HG02588 (cell line): ENCODE results near the gene PDGFC.

Experiments used
- ATAC-seq: cut with Tn5 transposase; IDR thresholded peaks from one replicate; pipeline ENCODE4 v1.9.1; 2021; ENCODE audit warnings: mild to moderate bottlenecking, moderate library complexity; ENCODE audit not compliant: unreplicated experiment

Gene PDGFC

DNA sequence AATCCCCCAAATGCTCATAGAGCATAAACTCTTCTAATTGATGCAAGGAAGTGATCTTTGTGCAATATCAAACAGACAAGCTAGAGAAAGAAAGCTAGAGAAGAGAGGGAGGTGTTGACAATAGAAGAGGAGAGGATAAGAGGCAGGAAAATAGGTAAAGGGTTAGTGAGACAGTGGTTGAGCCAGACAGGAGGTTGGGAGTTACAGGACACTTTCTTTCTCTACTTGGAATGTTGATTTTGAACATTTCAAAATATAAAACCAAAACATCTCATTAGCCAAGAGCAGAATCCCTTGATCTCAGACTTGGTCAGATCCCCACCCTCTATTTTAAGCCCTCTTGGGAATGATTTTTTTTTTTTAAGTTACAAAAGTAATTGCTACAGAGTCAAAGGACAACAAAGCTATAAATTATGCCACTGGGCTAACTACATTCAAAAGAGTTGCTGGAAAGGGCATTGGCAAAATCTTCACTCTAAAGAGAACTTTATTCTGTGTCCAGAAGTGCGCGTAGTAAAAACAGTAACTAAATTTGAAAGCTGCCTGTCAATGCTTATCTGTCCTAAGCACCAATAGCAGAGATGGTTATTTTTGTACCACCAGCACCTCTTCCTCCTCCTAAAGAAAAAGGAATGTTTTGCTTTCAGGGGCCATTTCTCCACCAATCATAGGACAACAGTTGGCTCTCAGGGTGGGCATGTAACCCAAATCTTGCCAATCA, 133.8 kb downstream of the PDGFC start:
- ATAC-seq, result no peak

DNA sequence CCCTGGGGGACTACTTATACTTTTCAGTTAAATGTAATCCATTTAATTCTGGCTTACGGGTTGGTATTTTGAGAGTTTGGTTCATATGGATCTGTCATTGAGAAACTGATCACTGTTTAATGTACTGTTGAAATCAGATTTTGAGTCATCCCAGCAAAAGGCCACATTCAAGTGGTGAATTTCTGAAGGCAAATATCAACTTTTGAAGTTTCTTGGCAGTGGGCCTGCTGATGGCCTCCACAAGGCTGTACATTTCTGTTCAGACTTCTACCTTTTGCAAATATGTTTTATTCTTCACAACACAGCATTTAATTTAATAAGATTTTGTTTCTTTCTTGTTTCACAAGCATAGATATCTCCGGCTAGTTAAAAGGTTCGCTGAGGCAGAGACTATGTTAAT, 138.7 kb downstream of the PDGFC start:
- ATAC-seq, result no peak

DNA sequence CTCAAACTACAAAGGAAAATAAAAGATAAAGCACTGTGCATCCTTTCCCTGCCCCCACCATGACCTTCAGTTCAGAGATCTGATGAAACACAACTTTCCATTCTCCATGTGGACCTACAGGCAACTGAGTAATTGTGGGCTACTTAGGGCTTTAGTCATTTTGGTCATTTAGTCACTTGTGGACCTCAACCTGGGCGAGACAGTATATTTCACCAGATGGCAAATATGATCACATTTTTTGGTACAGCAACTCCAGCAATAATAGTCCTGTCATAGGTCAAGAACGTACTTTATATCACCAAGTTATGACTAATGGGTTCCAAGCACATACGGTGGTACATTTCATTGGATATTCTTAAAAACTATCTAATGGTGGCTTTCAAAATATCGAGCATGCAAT, 141.2 kb downstream of the PDGFC start:
- ATAC-seq, result no peak

DNA sequence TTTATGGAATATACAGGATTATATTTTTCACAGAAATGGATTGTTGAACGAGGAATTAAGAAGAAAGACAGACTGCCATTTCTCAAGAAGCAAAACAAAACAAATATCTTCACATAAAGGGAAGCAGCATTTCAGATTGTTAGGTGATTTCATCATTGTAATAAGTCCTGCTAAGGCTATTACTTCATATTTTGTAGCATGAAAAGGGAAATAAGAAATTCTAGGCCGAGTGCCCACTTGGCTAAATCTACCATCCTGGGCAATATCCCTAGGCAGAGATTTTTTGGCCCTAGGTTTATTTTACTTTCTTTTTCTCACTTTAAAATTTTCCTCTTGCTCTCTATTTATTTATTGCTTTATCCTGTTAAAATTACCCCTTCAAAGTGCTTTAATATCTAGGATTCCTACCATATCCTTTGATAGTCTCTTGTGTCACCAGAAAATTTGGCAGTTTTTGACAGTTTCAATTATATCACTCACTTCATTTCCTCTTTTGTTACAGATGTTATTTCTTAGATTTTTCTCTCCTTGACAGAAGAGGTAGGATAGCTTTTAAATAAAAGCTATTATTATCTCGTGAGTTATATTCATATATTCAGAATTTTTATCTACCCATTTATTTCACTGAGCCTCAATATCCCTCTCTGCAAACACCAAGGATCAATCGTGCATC, 142.3 kb downstream of the PDGFC start:
- no peak for ATAC-seq

DNA sequence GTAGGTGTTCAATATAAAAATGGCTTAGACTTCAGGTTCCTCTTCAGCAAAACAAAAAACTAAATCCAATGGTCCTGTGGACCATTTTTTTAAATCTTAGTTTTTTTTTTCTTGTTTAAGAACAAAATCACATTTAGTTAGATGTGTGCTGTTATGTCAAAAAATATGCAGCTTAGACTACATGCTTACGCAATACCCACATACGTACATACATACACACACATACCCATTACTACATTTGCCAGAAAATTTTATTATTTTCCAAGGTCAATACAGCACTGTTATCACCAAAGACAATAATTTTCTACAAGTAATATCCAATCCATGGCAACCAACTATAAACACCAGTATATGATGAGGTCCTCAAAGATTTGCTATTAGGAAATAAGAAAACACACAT, 144.1 kb downstream of the PDGFC start:
- no peak for ATAC-seq

DNA sequence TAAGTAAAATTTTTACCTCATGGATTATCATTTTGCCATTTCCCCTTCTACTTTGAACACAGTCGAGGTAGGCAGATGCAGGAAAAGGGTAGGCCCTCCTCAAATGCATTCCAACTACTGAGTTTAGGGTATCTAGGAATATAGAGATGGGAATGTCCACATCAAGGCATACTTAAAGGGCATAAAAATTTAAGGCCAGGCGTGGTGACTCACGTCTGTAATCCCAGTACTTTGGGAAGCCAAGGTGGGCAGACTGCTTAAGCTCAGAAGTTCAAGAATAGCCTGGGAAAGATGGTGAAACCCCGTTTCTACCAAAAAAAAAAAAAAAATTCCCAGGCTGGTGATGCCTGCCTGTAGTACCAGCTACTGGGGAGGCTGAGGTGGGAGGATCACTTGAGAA, 146.5 kb downstream of the PDGFC start:
- ATAC-seq, result no peak

DNA sequence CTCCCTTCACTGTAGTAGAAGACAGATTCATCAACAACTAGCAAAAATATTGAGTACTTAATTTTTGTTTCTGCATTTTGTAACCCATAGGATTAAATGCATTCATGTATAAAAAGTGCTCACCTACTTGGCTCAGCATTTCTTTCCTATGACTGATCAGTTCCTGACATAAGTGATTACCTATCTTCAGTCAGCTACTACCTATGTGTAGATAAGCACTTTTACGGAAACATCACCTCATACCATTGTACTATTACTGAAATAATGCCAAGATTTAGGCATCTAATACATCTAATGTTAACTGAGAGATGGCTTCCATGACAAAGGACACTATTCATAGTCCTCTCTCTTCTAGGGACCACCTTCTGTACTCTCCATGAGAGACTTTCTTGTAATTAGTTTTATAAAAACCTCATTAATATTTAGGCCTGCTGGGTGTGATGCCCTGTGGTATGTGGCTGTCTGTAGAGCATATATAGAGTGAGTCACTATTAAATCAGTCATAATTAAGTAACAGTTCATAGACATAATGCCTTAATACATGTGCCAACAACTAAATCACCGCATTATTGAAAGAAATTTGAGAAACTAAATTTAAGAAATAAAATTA, 147.0 kb downstream of the PDGFC start:
- ATAC-seq, result no peak

DNA sequence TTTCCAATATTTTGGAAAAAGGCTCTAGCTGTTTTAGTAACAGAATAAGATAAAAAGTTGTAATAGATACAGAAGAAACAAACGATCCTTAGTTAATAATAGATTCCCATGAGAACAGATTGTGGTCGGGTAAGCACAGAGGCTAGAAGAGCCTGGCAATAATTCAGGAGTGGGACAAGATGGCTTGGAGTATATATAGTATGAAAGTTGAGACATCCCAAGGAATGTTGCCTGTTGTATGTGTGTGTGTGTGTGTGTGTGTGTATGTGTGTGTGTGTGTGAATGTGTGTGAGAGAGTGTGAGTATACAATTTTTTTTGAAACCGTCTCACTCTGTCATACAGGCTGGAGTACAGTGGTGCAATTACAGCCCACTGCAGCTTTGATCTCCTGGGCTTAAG, 150.7 kb downstream of the PDGFC start:
- no peak for ATAC-seq

DNA sequence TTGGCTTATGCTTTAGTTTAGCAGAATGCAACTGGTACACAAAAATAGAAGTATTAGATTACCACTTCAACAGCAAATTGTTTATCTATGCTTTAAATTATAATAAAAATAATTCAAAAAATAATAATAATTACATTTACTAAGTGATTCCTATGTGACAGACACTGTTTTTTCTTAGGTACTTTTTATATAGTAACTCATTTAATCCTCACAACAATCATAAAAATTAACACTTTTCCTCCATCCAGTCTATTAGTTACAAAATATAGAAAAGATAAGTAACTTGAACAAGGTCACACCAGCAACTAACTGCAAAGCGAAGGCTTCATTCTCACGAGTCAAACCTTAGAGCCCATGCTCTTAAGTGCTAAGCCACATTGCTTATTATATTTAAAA, 155.2 kb downstream of the PDGFC start:
- ATAC-seq, result no peak

DNA sequence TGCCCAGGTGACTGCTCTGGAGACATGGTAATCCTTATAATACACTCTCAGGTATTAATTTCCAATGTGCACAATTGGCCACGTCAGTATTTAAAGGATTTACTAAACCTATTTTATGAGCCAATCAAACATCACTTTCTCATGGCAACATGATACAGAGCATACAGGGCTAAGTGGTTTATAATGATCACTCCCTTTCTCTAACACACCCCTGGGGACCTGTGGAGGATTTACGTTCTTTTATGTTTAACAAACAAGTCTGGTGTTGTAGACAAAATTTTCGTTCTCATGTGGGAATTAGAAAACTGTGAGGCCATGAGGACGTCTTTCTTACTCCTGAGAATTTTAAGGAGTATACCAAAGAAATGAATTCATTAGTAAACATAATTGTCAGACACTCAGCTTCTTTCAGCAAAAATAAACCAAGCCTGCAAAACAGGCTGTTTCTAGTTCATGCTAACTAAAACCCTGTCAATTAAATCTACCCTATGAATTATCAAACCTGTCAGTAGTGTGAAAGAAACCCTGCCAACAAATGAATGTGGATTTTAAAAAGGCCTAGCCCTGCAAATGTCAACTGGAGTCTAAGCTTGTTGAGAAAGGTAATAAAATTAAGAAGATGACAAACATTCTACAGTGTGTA, 155.8 kb downstream of the PDGFC start:
- no peak for ATAC-seq

DNA sequence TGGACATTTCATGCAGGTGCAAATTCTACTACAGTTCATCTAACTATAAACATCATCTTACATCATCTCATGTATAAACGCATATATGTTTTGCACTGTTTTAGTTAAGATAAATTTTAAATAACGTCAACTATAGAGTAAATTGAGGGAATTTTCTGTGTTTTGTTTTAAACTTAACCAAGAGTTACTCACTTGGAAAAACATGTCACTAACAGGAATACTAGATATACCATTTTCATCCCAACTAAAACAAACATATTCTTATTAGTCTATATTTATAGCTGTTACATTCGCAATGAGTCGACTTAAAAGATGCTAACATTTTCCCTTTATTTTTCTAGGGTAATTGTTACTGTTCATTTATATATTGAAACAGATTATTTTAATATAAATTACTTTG, 159.6 kb downstream of the PDGFC start:
- ATAC-seq, result no peak

DNA sequence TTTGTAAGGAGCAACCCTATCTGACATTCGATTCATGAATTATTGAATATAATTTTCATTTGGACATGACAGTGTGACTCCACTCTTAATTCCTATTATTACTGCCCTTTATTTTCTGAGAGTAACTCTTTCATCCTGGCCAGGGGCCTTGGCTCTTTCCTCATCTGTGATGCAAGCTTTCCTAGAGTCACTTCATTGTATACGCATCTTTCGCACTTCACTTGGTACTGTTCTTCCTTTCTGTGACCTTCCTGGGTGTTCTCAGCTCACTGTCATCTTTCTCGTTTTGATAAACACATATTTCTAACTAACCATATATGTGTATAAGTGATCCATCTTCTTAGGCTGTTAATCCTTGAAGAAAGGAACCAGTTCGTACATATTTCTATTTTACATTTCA, 160.3 kb downstream of the PDGFC start:
- no peak for ATAC-seq

DNA sequence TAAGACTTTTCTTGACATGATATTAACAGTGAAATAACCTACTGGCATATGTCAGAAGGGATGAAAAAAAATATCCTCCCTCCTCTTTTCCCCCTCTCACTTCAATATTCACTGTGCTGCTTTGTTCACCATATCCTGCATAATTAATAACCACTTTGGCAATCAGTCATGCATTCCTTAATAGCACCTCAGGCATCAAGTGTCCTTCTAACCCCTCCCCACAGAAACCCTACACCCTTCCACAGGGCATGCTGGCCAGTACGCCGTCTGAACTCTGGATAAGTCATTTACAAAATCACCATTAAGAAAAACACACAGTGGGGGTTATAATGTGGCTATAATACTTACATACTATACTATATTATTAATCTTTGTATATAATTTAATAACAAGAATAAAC, 165.9 kb downstream of the PDGFC start:
- no peak for ATAC-seq

DNA sequence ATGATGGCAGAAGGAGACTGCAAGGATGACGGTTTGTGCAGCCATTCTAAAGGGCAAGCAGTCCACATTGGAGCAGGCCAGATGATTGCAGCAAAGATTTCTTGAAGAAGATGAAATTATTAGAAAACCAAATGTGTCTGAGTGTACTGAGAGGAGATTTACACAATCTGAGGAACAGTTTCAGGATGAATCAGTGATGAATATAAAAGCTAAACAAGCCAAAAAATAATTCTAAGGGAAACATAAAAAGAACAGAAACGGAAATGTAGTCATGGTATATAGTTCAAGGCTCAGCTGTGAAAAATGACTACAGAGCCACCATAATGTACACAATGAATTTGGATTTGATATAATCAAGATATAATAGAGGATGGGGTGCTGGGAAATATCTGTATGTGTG, 168.5 kb downstream of the PDGFC start:
- ATAC-seq, result no peak

DNA sequence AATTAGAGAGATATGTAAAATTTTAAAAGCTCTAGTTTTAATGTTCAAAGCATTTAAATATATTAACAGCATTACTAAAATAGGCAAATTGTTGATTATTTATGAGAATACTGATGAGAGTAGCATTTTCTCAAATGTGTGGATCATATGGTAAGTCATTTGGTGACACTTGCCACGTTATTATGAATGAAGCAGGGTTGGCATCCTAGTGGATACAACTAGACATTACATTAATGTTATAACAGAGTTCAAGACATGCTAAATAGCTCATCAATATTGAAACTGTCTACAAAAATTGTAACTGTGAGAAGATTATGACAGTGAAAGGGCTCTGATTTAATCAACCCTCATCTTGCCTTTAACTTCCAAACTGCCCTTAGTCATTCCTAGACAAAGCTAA, 171.1 kb downstream of the PDGFC start:
- no peak for ATAC-seq

DNA sequence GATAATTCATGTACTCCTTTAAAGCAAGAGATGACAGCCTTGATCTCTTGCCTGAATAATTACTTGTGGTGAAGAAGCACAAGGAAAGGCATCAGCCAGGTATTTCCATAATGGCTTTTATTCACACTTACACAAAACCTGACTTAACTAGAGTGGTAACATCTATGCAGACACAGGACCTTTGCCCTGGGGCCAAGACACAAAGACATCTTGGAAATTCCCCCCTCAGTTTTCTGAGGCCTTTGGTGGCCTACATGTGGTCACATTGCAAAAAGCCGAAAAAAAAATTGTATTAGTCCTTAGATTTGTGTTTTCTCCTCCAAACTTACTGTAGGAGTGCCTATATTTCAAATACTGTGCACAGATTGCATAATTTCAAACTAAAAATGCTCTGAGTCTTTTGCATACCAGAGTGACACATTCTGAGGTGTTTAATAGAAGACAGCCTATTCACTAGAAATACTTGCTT, 172.4 kb downstream of the PDGFC start:
- no peak for ATAC-seq

DNA sequence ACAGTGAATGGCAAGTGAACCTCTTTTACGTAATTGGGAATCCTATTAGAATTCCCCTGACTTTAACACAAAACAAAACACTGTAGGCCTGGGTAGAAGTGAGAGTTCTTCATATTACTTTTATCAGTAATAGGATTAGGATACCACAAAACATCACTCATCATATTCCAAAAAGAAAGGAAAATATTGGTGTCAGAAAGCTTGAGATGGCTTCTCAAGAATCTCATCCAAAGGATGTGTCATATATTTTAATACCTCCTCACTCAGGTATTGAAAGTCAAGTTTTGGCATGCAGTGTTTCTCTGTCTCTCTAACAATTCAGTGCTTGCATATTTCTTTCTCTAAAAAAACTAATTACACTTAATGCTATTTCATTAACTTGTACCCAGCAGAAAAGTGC, 173.2 kb downstream of the PDGFC start:
- ATAC-seq, result no peak

DNA sequence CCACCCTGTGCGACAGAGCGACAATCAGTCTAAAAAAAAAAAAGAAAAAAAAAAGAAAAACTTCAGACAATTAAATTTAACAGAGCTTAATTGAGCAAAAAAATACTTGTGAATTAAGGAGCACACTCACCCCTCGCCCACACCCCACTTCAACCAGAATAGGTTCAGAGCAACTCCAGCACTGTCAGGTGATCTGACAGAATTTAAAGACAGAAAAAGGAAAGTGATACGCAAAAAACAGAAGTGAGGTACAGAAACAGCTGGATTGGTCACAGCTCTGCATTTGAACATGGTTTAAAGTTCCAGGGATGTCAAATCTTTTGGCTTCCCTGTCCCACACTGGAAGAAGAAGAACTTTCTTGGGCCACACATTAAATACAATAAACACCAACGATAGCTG, 174.4 kb downstream of the PDGFC start:
- no peak for ATAC-seq

DNA sequence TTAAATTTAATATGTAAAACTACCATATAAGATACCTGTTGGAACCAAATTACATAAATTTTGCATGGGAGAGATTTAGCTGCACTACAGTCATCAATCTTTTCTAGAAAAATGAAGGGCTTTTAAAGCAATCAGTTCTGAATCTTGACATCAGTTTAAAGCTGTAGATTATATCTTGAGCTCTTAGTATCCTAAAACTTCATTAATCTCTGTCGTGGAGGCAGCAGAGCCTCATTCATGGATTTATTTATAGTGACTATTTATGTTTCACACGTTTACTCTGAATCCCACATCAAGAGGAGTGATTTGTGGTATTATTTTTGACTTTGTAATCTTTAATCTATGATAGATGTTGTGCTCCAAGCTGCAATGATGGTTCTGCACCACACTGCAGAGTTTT, 175.9 kb downstream of the PDGFC start:
- ATAC-seq, result no peak

DNA sequence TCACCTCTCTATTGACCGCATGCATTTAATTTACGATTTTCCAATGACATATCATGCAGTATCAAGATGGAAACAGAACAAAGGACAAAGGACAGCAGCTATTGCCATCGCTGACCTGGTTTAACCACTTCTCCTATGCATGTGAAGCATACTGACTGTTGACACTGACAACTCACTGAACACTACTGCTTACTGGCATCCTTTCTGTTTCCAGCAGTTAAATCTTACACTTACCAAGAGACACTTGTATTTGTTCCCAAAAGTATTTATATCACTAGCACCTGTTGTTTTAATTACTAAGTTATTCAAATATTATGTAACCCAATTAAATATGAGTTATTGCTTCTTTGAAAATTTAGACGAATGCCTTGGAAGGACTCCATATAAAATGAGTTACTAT, 176.7 kb downstream of the PDGFC start:
- ATAC-seq, result no peak

DNA sequence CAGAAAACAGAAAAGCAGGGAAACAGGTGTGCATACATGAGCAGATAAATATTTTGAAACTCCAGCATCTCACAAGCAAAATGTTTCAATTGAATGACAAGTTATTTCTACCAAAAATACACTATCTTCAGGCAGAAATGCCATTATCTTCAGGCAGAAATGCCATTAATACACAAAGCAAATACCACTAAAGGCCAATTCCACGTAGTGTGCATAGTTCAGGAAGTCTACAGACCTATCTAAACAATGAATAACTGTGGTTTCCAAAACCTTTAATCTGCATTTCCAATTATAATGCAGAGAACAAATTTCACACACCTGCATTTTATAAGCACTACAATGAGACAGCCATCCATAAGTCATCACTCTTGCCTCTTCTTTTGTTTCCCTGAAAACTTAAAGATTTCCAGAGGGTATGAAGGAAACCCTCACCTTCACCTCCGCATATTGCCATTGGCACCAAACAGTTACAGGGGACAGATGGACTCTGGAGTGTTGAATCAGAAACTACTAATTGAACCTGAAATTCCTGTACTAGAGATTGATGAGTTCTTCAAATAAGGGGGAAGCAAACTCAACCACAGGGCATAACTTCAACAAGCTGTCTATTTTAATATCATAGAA, 179.0 kb downstream of the PDGFC start:
- no peak for ATAC-seq
